ENCODE measurements around the gene ZFP62. TPM values are rescaled to one million over a fixed set of nuclear protein-coding genes. Genes with fewer than 3 reads are reported as not detected.

The ZFP62 gene
- total RNA-seq, 1 experiment from 2014 or later, result 30.7 TPM

- no peak for TF ChIP-seq ZBTB33 (IDR thresholded peaks at IDR 0.05; ENCODE audit: extremely low read depth, insufficient replicate concordance, low read length)
- no peak for TF ChIP-seq REST (IDR thresholded peaks at IDR 0.05; ENCODE audit: low read depth)
- no peak for TF ChIP-seq ATF3 (IDR thresholded peaks at IDR 0.05)
- TF ChIP-seq EZH2 (IDR thresholded peaks at IDR 0.05), result no peak
- TF ChIP-seq EZH2phosphoT487 (IDR thresholded peaks at IDR 0.05; ENCODE audit: borderline replicate concordance), result no peak
- TF ChIP-seq POLR2AphosphoS5 (IDR thresholded peaks at IDR 0.05; ENCODE audit: low read depth, low read length), result no peak
- TF ChIP-seq ZNF274 (IDR thresholded peaks at IDR 0.05; ENCODE audit: low read depth, low read length), result no peak
- no peak; the same call in 1 of the 2 replicates for TF ChIP-seq EGR1 (IDR thresholded peaks at IDR 0.05; ENCODE audit: low read depth)
- TF ChIP-seq JUND (IDR thresholded peaks at IDR 0.05), result no peak
Measured at GRCh38 chr5:180860273-180860886, 696 bp downstream of the ZFP62 start (continued).
